H1 (cell line): Measurements from ENCODE around the gene RTKN. TPM values are rescaled to one million over a fixed set of nuclear protein-coding genes. Genes with fewer than 3 reads are reported as not detected.

ENCODE experiments used
- ATF2 ChIP-seq: IDR thresholded peaks from 2 replicates; pipeline ENCODE4 v1.6.1; 2012; ENCODE audit warnings: low read length, inconsistent platforms
- BCL11A ChIP-seq, 2 experiments: IDR thresholded peaks; one replicate each; pipeline ENCODE4 v1.6.1; 2011; ENCODE audit warnings: low read depth in 2 of 2, low read length in 2 of 2, mild to moderate bottlenecking in 2 of 2
- CBX5 ChIP-seq: fragments of 300-800, 300-1000 bp; sonication (generic); IDR thresholded peaks from 2 replicates; pipeline ENCODE4 v1.7.1; 2016; ENCODE audit warnings: antibody characterized with exemption, low read length, low read depth
- EP300 ChIP-seq, 2 experiments: IDR thresholded peaks; 1 replicate in 1 of 2; 2 replicates in 1 of 2; pipeline ENCODE4 v1.6.1; 2011 to 2012; ENCODE audit warnings: low read depth in 2 of 2, low read length in 2 of 2, mild to moderate bottlenecking in 2 of 2, borderline replicate concordance in 1 of 2, inconsistent platforms in 1 of 2, moderate library complexity in 1 of 2
- FOSL1 ChIP-seq: IDR thresholded peaks from 2 replicates; pipeline ENCODE4 v1.6.1; 2011; ENCODE audit warnings: mild to moderate bottlenecking, low read depth, low read length, moderate library complexity; ENCODE audit not compliant: insufficient read depth
- GABPA ChIP-seq: IDR thresholded peaks from 2 replicates; pipeline ENCODE4 v1.6.1; 2011; ENCODE audit warnings: mild to moderate bottlenecking, low read length, moderate library complexity, borderline replicate concordance; ENCODE audit not compliant: insufficient read depth
- GTF2F1 ChIP-seq: IDR thresholded peaks from 2 replicates; pipeline ENCODE4 v1.6.1; 2012; ENCODE audit warnings: low read depth, low read length, improper control_type of control experiment, borderline replicate concordance
- KDM1A ChIP-seq: fragments of 200-600, 300-600 bp; sonication (generic); IDR thresholded peaks from 2 replicates; pipeline ENCODE4 v1.7.1; 2016; ENCODE audit warnings: mild to moderate bottlenecking, low read length, borderline replicate concordance
- MAX ChIP-seq: IDR thresholded peaks from 2 replicates; pipeline ENCODE4 v1.6.1; 2012; ENCODE audit warnings: inconsistent platforms
- PHF8 ChIP-seq: fragments of 200-600 bp; sonication (generic); conservative IDR thresholded peaks from 2 replicates; pipeline ENCODE4 v1.7.1; 2012; ENCODE audit warnings: low read depth, mild to moderate bottlenecking, inconsistent platforms, low read length, moderate library complexity
- POLR2A ChIP-seq, 2 experiments: IDR thresholded peaks; 1 replicate in 1 of 2; 2 replicates in 1 of 2; pipeline ENCODE4 v1.6.1; 2011; ENCODE audit warnings: low read depth in 2 of 2, low read length in 2 of 2, mild to moderate bottlenecking in 2 of 2; ENCODE audit errors: control extremely low read depth in 1 of 2
- RFX5 ChIP-seq: IDR thresholded peaks from 2 replicates; pipeline ENCODE4 v1.6.1; 2011; ENCODE audit warnings: low read depth, low read length, improper control_type of control experiment, borderline replicate concordance
- SIN3A ChIP-seq, 2 experiments: IDR thresholded peaks in 1 of 2; conservative IDR thresholded peaks in 1 of 2; 2 replicates each; pipeline ENCODE4 v1.6.1; 2011 to 2012; ENCODE audit warnings: low read length in 2 of 2, improper control_type of control experiment in 1 of 2, low read depth in 1 of 2, mild to moderate bottlenecking in 1 of 2
- SIRT6 ChIP-seq: IDR thresholded peaks from one replicate; pipeline ENCODE4 v1.7.1; 2012; ENCODE audit warnings: low read length, inconsistent platforms
- SIX5 ChIP-seq: IDR thresholded peaks from 2 replicates; pipeline ENCODE4 v1.6.1; 2011; ENCODE audit warnings: mild to moderate bottlenecking, low read depth, low read length
- SP1 ChIP-seq: IDR thresholded peaks from 2 replicates; pipeline ENCODE4 v1.6.1; 2011; ENCODE audit warnings: low read depth, low read length
- SP2 ChIP-seq: IDR thresholded peaks from 2 replicates; pipeline ENCODE4 v1.6.1; 2012; ENCODE audit warnings: mild to moderate bottlenecking, low read length, inconsistent platforms
- SP4 ChIP-seq: IDR thresholded peaks from 2 replicates; pipeline ENCODE4 v1.6.1; 2012; ENCODE audit warnings: low read length, inconsistent platforms
- TAF1 ChIP-seq: IDR thresholded peaks from 2 replicates; pipeline ENCODE4 v1.6.1; 2011; ENCODE audit warnings: mild to moderate bottlenecking, low read depth, low read length
- TAF7 ChIP-seq: optimal IDR thresholded peaks from 2 replicates; pipeline ENCODE3; 2011; ENCODE audit warnings: low read depth, mild to moderate bottlenecking, inconsistent platforms, low read length, moderate library complexity, borderline replicate concordance
- polyA plus RNA-seq, 7 experiments: library from polyadenylated mRNA; depleted of rRNA in 3 of 7; stranded (reverse) in 5 of 7; unstranded in 2 of 7; fragments of >200 nt in 5 of 7; fragments of 200-250 nt in 2 of 7; gene quantifications; 1 replicate in 5 of 7; 2 replicates in 1 of 7; 4 replicates in 1 of 7; pipeline versions ENCODE4 v1.2.1 to v1.2.3, GENCODE V29; 2011 to 2013; ENCODE audit warnings: missing spikeins in 2 of 7, mixed read lengths in 2 of 7
- total RNA-seq: library from RNA; stranded (reverse); fragmentation: NEBNext Ultra II Directional; extraction: Animal tissue kit (Norgen Biotek cat#: 25700); gene quantifications from 2 replicates; pipeline ENCODE4 v1.2.1, GENCODE V29; 2021
- TF ChIP-seq, protein P1 (sequence below): IDR thresholded peaks from 2 replicates; pipeline ENCODE4 v1.6.1; 2011; ENCODE audit warnings: low read length, improper control_type of control experiment

RTKN gene
- total and polyA plus RNA-seq, 2 of the 8 experiments (the other 6 are each of a cell fraction or from before 2014, with no cell fraction given) = 40.2 to 54.1 TPM

DNA sequence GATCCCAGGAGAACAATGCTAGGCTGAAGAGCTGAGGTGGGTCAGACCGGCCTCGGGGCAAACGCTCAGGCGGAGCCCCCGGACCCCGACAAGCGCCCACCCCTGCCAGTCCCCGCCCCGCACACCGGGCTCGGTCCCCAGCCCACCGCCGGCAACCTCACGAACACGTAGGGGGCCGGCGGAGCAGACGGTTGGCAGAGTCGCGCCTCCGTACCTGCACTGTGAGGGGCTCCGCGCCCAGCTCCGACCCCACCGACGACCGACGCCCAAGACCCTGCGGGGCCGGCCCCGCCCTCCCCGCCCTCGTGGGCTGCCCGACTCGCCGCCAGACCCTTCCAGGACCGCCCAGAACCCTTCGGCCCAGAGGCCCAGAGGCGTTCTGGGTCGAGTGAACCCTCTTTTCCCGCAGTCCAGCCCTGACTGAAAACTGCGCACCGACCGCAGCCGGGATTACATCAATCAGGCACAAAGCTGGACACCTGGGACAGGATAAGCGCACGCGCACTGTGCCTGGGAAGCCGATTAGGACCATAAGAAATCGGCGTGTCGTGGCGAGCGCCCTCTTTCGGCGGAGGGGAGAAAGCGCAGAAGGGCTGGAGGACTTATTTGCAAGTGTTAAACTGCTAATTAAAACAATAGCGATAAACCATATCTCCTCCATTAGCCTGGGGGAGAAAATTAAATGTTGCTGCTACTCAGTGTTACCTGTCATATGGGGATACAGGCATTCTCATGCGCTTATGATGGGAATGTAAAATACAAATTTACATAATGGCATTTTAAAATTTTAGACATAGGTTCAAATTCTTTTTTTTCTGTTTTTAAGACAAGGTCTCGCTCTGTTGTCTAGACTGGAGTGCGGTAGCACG, 49.9 kb downstream of the RTKN start (continued):
- no peak for TF ChIP-seq ATF2
- no peak for TF ChIP-seq SP2
- no peak for TF ChIP-seq SIRT6
- TF ChIP-seq TAF7 = peak; percentile 80
- TF ChIP-seq BCL11A (IDR thresholded peaks at IDR 0.05; ENCODE audit: low read depth in 2 of 2, low read length in 2 of 2) = no peak
- no peak for TF ChIP-seq EP300 (IDR thresholded peaks at IDR 0.05; ENCODE audit: borderline replicate concordance in 1 of 2, low read depth in 2 of 2, low read length in 2 of 2)
- no peak for TF ChIP-seq KDM1A
- TF ChIP-seq, protein P1, sequence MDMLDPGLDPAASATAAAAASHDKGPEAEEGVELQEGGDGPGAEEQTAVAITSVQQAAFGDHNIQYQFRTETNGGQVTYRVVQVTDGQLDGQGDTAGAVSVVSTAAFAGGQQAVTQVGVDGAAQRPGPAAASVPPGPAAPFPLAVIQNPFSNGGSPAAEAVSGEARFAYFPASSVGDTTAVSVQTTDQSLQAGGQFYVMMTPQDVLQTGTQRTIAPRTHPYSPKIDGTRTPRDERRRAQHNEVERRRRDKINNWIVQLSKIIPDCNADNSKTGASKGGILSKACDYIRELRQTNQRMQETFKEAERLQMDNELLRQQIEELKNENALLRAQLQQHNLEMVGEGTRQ = no peak
- TF ChIP-seq SIX5 = no peak
- TF ChIP-seq SIN3A (conservative IDR thresholded peaks at IDR 0.05 in 1 of 2, IDR thresholded peaks at IDR 0.05 in 1 of 2; ENCODE audit: low read depth in 1 of 2, low read length in 2 of 2) = no peak; a peak in 1 of 4 replicates
- peak; percentile 82; the same call in 1 of the 2 replicates for TF ChIP-seq TAF1
- no peak for TF ChIP-seq CBX5
- TF ChIP-seq SP1 = peak; percentile 30
- peak in 1 of 2 experiments; percentile 93; a peak in 2 of 3 replicates for TF ChIP-seq POLR2A (IDR thresholded peaks at IDR 0.05; ENCODE audit: control extremely low read depth in 1 of 2, low read depth in 2 of 2, low read length in 2 of 2)
- TF ChIP-seq FOSL1 = no peak
- peak; percentile 52; the same call in 1 of the 2 replicates for TF ChIP-seq MAX
- TF ChIP-seq PHF8 = peak; percentile 89
- TF ChIP-seq RFX5 = no peak
- TF ChIP-seq GABPA = no peak
- peak; percentile 100 for TF ChIP-seq SP4
- TF ChIP-seq GTF2F1 = no peak
